SKM-1 treated with dmso at 0.1 percent for 144 hours (cell line): Measurements from ENCODE around the gene BIVM.

Source experiments
- DNase-seq: peaks from one replicate; lab custom pipeline; 2025; ENCODE audit not compliant: unreplicated experiment; lab: John Stamatoyannopoulos, UW

Gene BIVM

DNA sequence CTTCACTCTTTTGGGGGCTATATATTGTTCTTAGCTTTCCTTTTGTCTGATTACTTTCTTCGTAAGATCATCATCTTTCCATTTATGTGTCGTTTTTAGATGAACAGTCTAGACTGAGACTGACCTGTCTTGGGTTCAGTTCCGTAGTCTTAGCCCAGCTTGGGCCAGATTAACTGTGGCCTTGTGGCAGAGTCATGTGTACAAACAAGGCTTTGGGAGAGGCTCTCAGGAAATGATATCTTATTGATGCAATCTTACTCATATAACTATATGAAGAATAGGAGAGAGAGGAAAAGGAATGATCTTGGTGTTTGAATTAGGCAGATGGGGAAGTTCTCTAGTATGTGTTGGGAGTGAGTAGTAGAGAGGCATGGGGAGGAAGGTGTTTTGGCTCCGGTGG, 40.1 kb downstream of the BIVM start:
- DNase-seq: no peak

DNA sequence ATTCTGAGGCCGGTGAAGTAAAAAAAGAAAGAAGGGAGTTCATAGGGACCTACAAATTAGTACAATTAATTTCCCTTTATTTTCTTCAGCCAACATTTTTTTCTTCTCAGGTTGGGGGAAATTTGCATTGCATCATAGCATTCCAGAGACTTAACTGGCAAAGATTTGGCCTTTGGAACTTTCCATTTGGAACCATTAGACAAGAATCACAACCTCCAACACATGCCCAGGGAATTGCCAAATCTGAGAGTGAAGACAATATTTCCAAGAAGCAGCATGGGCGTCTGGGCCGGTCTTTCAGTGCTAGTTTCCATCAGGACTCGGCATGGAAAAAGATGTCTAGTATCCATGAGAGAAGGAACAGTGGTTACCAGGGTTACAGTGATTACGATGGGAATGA, 40.5 kb downstream of the BIVM start:
- no peak for DNase-seq

DNA sequence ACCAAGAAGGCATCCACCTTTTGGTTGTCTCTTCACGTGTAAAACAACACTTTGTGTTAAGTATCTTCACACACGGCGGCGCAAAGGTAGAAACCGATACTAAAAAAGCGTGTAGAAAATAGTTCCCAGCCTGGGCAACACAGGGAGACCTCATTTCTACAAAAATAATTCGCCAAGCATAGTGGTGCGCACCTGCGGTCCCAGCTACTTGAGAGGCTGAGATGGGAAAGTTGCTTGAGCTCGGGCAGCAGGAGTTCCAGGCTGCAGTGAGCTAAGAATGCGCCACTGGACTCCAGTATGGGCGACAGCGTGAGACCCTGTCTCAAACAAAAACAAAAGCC, 46.3 kb downstream of the BIVM start:
- DNase-seq: no peak

DNA sequence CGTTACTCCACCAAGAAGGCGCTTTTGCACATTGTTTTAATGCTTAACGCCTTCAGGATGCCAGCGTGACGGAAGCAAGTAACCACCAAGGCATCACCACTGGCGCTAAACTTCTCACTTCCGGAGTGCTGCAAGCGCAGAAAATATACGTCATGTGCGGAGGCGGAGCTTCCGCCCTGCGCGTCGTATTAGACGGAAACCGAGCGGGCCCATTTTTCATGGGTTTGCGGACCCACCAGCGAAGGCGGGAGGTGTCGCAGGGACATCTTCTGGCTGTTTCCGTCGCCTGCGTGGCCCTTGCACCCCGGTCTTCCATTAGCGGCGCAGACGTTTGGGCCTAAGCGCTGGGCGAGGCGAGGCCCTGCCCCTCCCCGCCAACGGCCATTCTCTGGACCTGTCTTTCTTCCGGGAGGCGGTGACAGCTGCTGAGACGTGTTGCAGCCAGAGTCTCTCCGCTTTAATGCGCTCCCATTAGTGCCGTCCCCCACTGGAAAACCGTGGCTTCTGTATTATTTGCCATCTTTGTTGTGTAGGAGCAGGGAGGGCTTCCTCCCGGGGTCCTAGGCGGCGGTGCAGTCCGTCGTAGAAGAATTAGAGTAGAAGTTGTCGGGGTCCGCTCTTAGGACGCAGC, 46.8 kb downstream of the BIVM start, which contains the start of gene ERCC5:
TSS of gene ERCC5 (plus strand) at position 403 of the 631 bp plus-strand sequence. CDS start 235 bp downstream, outside the sequence.
- peak; percentile 92 for DNase-seq

DNA sequence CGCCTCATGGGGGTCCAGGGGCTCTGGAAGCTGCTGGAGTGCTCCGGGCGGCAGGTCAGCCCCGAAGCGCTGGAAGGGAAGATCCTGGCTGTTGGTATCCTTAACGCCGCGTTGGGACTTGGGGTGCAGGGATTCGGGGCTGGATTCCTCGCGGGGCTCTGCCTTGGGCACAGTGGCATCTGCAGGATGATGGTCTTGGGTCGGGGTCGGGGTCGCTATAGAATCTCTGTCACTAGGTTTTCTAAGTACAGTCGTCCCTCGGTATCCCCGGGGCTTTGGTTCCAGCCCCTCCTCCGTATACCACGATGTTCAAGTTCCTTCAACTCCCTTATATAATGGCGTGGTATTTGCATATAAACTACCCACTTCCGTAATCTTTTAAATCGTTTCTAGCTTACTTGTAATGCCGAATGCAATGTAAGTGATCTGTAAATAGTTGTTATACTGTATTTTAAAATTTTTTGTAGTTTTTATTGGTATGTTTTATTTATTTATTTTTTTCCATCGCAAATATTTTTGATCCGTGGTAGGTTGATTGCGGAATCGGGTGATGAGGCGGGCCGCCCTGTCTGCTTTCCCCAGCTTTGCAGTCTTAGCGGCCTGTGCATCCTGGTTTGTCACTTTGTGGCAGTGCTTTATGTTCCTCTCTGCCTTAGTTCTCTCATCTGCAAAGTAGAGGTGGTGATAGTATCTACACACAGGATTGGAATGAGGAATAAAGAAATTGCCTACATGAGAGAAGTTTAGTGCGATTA, 47.5 kb downstream of the BIVM start:
- DNase-seq: peak; percentile 50

DNA sequence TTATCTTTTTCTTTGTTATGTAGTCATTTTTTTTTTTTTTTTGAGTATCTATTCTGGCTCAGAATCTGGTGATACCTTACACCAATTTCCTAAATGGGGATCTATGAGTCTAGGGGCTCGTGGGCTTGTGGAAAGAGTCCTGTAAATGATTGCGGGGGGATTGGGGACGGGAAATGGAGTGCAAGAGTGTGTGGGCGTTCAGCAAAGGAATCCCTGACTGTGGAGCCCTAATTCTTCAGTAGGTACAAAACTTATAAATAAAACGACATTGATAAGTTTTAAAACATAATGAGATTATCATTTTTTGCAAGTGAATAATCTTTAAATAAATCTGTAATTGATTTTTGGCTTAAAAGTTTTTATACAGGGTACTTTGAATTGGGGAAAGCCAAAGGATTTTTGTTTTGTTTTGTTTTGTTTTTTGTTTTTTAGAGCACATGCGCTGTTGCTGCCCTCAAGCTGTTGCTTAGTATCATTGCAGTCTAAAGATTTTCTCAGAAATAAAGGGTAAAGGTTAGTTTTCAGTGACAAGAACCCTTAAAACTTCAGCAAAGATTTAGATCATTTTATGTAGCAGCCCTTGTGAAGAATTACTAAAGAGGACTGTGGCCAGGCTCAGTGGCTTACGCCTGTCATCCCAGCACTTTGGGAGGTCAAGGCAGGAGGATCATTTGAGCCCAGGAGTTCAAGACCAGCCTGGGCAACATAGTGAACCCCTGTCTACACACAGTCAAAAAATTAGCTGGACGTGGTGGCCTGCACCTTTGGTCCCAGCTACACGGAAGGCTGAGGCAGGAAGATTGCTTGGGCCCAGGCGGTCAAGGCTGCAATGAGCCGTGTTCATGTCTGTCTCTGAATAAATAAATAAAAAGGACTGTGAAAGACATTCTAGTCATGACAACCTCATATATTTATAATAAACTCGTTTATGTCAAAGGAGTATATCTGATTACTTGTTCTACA, 48.6 kb downstream of the BIVM start:
- peak; percentile 37 for DNase-seq

DNA sequence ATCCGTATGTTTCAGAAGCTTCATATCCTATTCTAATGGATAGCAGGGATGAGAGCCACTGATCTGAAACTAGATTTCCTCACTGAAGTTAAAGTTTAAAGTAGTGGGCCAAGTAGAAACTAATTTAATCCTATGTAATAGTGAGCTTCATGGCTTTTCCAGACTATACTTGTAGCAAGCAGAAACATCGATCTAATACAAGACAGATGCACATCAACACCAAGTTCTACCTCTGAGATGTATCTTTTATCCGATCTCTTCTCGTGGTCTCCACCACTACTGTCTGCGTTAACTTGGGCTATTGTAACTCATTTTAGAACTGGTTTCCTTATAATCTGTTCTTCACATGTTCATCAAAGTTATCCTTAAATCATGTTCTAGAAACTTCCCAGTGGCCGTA, 50.0 kb downstream of the BIVM start:
- no peak for DNase-seq

DNA sequence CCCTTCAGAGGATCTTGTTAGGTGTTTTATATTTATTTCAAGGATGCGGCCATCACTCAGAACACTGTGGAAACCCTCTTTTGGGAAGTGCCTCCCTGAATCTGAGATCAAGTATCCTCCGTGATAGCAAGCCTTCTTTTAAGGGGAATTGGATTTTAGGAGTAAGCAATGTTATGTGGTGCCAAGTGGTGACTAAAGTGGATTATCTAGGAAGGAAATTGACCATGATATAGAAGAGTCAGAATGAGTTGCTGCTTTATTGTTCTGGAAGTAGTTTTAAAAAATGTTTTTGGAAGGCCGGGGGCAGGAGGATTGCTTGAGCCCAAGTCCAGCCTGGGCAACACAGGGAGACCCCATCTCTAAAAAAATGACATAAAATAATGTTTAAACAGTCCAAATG, 53.6 kb downstream of the BIVM start:
- no peak for DNase-seq

DNA sequence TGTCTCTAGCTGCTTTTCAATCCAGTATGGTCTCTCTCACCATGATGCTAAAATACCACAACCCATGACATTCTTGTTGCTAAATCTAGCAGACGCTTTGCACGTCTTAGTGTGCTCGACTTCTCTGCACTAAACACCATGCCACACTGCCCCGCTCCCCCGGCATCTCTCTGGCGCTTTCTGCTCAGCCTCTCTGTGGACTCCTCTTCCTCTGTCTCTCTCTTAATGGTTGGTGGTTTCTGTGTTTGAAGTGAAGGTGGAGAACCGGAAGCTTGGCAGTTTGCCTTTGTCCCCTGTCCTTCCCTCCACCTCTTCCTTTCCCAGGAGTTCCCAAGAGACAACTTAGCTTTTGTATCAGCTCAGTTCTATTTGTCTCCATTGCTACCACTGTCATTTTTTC, 55.8 kb downstream of the BIVM start:
- no peak for DNase-seq

DNA sequence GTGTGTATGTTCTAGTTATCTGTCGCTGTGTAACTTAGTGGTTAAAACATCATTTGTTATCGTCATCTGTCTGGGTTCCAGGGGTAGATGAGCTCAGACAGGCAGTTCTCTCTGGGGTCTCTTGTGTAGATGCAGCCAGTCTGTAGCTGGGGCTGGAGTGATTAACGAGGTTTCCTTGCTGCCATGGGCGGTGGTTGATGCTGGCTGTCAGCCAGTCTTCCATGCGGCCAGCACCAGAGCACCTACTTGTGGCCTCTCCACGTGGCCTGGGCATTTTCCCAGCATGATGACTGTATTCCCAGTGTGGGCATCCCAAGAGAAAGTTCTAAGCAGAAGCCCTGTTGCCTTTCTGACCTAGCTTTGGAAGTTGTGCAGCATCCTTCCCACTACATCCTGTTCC, 57.6 kb downstream of the BIVM start:
- no peak for DNase-seq

DNA sequence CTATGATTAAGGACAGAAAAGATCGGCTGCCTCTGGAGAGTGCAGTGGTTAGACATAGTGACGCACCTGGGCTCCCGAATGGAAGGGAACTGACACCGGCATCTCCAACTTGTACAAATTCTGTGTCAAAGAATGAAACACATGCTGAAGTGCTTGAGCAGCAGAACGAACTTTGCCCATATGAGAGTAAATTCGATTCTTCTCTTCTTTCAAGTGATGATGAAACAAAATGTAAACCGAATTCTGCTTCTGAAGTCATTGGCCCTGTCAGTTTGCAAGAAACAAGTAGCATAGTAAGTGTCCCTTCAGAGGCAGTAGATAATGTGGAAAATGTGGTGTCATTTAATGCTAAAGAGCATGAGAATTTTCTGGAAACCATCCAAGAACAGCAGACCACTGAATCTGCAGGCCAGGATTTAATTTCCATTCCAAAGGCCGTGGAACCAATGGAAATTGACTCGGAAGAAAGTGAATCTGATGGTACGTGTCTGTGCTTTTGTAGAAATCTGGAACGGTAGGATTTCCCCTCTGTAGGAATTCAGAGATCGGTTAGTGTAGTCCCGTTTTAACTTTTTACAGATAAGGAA, 63.8 kb downstream of the BIVM start:
- no peak for DNase-seq

DNA sequence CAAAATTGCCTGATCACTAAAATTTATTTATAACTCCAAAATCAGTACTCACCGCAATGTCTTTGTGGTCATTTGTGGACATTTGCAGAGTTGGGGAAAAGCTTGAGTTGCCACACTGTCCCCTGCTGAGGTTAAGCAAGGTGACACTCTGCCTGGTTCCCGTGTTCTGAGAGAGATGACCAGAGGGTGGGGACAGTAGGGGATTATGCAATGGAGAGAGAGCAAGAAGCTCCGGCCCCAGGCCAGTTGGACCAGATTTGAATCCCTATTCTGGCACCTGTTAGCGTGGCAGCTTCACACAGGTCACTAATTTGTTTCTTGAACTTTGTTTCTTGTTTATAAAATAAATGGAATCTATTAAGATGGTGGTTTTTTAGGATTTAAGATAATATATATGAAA, 64.7 kb downstream of the BIVM start:
- DNase-seq: no peak

DNA sequence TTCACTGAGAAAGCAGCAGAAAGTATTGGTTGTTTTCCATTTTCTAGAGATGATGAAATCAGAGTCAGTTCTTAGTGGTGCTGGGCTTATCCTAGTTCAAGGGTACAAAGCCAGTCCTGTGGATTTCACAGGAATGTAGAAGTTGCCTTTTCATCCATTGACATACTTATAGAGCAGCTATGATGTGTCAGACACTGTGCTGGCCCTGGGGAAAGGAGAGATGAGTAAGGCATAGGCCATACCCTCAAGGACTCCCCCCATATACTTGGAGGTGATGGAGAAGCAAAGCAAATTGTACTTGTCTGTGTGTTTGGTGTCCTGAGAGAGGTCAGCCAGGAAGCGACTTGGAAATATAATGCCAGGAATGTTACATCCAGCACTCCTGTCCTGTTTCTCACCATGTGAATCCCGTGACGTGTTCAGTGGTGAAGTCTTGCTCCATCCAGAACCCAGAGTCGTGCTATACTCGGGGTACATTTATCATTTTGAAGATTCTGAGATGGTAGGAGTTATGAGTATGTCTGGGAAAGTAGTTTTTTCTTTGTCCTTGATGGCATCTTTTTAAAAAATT, 69.5 kb downstream of the BIVM start:
- DNase-seq: no peak

DNA sequence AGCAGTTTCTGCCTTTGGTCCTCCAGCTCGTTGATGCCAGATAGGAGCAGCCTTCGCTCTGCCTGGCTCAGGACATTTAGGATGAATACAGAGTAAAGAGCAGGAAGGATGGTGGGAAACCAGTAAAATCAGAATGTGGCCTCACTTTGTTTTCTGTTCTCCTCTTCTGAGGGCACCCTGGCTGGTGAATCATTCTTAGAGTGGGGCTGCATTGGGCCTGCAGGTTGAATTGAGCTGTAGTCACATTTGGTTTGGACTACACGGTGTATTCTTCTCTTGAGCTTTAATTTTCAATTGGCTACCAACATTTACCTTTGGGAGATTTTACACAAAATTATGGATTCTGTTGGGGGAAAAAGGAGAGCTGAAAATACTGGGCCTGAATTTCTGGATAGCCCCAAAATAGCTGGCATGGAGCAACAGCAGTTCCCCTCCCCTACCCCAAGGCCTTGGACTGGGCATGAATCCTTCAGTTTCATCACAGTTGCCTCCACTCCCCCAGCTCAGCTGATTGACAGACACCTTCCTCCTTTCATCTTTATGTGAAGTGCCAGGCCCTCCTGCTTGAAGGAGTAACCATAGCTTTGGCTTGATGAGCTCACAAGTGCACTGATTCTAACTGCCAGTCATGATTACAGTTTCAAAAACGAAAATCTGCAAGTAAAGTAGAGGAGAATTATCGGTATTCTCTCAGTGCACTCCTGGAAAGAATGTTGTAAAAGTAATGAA, 71.2 kb downstream of the BIVM start:
- peak; percentile 6 for DNase-seq

DNA sequence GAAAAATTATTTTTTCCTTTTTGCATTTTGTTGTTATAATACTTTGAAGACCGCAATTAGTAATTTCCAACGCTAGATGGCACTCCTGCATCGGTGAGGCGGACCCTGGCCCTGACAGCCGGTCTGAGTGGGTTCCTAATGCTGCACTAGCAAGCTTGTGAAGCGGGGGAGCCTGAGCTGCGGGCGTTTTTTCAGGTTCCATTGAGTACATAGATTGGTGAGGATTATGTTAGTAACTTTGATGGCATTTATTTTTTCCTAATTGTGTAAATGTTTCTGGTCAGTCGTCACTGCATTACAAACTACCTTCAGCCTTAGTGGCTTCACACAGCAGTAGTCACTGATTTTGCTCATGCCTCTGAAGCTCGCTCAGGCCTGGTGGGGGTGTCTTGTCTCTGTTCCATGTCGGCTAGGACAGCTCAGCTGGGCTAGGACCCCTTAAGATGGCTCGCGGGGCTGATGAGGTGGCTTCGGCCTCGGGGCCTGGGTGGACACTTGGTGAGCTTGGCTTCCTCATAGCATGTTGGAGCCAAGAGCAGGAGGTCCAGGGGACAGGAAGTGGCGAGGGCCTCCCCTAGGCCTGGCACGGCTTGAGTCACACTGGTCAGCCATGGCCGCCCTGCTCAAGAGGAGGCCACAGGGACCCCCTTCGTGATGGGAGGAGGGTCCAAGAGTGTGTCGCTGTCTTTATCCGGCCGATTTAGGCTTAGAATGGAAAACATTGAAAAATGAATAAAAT, 71.9 kb downstream of the BIVM start:
- no peak for DNase-seq

DNA sequence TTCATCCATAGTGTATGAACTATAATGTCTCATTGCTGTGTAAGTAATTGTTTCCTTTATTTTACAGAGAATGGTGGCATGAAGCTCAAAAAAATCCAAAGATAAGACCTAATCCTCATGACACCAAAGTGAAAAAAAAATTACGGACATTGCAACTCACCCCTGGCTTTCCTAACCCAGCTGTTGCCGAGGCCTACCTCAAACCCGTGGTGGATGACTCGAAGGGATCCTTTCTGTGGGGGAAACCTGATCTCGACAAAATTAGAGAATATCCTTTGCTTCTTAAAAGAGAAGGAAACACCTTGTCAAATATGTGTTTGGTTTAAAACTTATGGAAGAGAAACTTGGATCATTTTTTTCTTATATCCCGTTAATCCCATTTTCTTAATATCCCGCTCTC, 73.2 kb downstream of the BIVM start:
- no peak for DNase-seq

DNA sequence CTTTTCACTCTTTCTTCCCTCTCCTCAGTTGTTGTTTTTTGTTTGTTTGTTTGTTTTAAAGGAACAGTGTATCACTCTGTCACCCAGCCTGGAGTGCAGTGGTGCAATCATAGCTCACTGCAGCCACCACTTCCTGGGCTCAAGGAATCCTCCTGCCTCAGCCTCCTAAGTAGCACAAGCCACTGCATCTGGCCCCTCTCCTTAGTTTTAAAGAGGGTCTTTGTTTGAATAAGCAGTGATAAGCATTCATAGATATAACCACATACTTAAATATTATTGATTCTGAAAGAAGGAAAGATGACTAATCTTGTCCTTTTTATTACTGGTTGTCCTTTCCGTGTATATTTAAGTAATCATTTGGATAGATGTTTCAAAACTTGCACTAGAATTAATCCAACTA, 73.6 kb downstream of the BIVM start:
- no peak for DNase-seq

DNA sequence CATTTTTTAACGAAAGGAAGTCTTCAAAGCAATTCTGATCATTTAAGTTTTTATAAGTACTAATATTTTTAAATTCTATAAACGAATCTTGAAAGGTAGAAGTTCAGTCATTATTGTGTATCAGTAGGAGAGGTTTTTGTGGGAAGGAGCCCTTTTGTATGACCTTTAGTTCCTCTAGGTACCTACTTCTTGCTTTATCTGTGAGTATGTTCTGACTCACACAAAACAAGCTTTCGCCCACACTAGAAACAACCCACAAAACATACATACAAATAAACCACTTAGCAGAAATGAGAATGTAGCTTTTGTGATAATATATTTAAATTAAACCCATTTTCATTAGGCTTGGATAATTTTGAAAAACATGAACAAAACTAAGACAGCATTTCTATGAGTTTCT, 74.7 kb downstream of the BIVM start:
- no peak for DNase-seq

DNA sequence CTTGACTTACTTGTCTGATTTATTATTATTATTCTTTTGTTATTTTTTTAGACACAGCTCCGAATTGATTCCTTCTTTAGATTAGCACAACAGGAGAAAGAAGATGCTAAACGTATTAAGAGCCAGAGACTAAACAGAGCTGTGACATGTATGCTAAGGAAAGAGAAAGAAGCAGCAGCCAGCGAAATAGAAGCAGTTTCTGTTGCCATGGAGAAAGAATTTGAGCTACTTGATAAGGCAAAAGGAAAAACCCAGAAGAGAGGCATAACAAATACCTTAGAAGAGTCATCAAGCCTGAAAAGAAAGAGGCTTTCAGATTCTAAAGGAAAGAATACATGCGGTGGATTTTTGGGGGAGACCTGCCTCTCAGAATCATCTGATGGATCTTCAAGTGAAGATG, 76.3 kb downstream of the BIVM start:
- DNase-seq: no peak

DNA sequence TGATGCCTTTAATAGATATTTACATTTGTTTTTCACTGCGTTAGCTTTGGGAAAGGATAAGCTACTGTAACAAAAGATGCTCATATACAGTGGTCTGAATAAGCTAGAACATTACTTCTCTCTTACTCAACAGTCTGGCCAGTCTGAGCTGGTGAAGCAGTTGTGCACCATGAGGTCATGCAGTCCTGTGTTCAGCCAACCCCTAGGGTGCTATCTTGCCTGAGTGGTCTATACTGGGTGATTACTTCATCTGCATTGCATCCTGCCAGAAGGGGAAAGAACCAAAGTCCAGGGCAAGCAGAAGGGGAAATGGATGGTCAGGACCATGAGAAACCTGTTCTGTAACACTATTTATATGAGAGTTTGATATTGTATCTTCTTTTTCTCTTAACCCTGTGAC, 78.4 kb downstream of the BIVM start:
- DNase-seq: no peak
